ENCODE measurements around the gene PLXNA1.

- TF ChIP-seq, protein P1, sequence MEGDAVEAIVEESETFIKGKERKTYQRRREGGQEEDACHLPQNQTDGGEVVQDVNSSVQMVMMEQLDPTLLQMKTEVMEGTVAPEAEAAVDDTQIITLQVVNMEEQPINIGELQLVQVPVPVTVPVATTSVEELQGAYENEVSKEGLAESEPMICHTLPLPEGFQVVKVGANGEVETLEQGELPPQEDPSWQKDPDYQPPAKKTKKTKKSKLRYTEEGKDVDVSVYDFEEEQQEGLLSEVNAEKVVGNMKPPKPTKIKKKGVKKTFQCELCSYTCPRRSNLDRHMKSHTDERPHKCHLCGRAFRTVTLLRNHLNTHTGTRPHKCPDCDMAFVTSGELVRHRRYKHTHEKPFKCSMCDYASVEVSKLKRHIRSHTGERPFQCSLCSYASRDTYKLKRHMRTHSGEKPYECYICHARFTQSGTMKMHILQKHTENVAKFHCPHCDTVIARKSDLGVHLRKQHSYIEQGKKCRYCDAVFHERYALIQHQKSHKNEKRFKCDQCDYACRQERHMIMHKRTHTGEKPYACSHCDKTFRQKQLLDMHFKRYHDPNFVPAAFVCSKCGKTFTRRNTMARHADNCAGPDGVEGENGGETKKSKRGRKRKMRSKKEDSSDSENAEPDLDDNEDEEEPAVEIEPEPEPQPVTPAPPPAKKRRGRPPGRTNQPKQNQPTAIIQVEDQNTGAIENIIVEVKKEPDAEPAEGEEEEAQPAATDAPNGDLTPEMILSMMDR (IDR thresholded peaks at IDR 0.05): no peak
- no peak for TF ChIP-seq EZH2 (IDR thresholded peaks at IDR 0.05)
These were observed 6.6 kb downstream of the PLXNA1 start for GRCh38 chr3:126989316-126990023.

Data from neural progenitor cell (in vitro differentiated cells).